Testis (tissue), 2 donors: Measurements from ENCODE around the gene DHRS3.

Source experiments
- POLR2A ChIP-seq: fragments of 450-650 bp; IDR thresholded peaks from one replicate; pipeline ENCODE4 v1.6.1; 2017; ENCODE audit warnings: antibody characterized with exemption, mild to moderate bottlenecking, moderate library complexity
- TF ChIP-seq, protein P1 (sequence below), 3 experiments: fragments of 450-650 bp in 2 of 3; fragments of 200-600 bp in 1 of 3; sonication (generic) in 1 of 3; IDR thresholded peaks; one replicate each; pipeline ENCODE4 v1.5.1; 2016 to 2019; ENCODE audit warnings: antibody characterized with exemption in 3 of 3, mild to moderate bottlenecking in 2 of 3, moderate library complexity in 1 of 3

DNA sequence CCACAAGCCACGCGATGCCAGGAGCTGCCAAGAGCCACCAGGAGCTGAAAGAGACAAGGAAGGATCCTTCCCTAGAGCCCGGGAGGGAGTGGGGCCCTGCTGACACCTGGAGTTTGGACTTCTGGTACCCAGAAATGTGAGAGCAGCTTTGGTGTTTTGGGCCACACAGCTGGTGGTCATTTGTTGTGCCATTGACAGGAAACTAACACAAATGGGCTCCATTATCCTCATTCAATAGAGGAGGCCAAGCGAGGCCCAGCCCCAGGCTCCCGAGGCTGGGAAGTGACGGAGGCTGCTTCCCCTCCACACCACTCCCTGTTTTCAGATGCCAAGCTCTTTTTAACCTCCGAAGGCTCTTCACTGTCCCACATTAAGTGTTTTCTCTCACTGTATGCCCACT, 25.5 kb downstream of the DHRS3 start:
- TF ChIP-seq, protein P1, sequence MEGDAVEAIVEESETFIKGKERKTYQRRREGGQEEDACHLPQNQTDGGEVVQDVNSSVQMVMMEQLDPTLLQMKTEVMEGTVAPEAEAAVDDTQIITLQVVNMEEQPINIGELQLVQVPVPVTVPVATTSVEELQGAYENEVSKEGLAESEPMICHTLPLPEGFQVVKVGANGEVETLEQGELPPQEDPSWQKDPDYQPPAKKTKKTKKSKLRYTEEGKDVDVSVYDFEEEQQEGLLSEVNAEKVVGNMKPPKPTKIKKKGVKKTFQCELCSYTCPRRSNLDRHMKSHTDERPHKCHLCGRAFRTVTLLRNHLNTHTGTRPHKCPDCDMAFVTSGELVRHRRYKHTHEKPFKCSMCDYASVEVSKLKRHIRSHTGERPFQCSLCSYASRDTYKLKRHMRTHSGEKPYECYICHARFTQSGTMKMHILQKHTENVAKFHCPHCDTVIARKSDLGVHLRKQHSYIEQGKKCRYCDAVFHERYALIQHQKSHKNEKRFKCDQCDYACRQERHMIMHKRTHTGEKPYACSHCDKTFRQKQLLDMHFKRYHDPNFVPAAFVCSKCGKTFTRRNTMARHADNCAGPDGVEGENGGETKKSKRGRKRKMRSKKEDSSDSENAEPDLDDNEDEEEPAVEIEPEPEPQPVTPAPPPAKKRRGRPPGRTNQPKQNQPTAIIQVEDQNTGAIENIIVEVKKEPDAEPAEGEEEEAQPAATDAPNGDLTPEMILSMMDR (IDR thresholded peaks at IDR 0.05): no peak
- TF ChIP-seq POLR2A: no peak
